K562 (cell line): ENCODE results near the gene ZNF280D. TPM values are rescaled to one million over a fixed set of nuclear protein-coding genes. Genes with fewer than 3 reads are reported as not detected.

Source experiments
- DDX20 ChIP-seq: fragments of 450-650 bp; IDR thresholded peaks from 2 replicates; pipeline ENCODE4 v1.6.1; 2016; ENCODE audit warnings: missing genetic modification characterization, low read depth, mild to moderate bottlenecking, missing compliant biosample characterization, moderate library complexity
- ESRRB ChIP-seq: fragments of 250-450 bp; sonication (Bioruptor Pico); IDR thresholded peaks from 2 replicates; pipeline ENCODE4 v1.5.0; 2020; ENCODE audit warnings: mild to moderate bottlenecking, moderate library complexity, borderline replicate concordance
- FOS ChIP-seq: IDR thresholded peaks from 3 replicates; pipeline ENCODE4 v1.6.1; 2011; ENCODE audit not compliant: insufficient read length; ENCODE audit errors: extremely low read depth
- FOSL1 ChIP-seq: fragments of 200-800 bp; sonication (Bioruptor generic); conservative IDR thresholded peaks from 2 replicates; pipeline ENCODE4 v1.6.1; 2016; ENCODE audit warnings: missing genetic modification characterization, missing compliant biosample characterization
- HNRNPLL ChIP-seq: fragments of 200-400 bp; formaldehyde crosslinking; IDR thresholded peaks from 2 replicates; pipeline ENCODE4 v1.6.1; 2017; ENCODE audit warnings: low read length, low read depth, mild to moderate bottlenecking; ENCODE audit not compliant: poor library complexity, severe bottlenecking
- HNRNPUL1 ChIP-seq: fragments of 200-400 bp; formaldehyde crosslinking; IDR thresholded peaks from 2 replicates; pipeline ENCODE4 v1.6.1; 2017; ENCODE audit warnings: low read length
- JUND ChIP-seq, 2 experiments: IDR thresholded peaks; 2 replicates in 1 of 2; 3 replicates in 1 of 2; pipeline ENCODE4 v1.6.1; 2011; ENCODE audit warnings: borderline replicate concordance in 2 of 2, low read depth in 2 of 2, low read length in 2 of 2, improper control_type of control experiment in 1 of 2, missing biosample characterization in 1 of 2, missing genetic modification characterization in 1 of 2, missing genetic modification reagents in 1 of 2
- LEF1 ChIP-seq: fragments of 450-650 bp; IDR thresholded peaks from 2 replicates; pipeline ENCODE4 v1.6.1; 2016; ENCODE audit warnings: mild to moderate bottlenecking
- NCOA4 ChIP-seq: fragments of 450-650 bp; IDR thresholded peaks from 2 replicates; pipeline ENCODE4 v1.6.1; 2018; ENCODE audit warnings: mild to moderate bottlenecking; ENCODE audit not compliant: partially characterized antibody
- NCOR1 ChIP-seq: fragments of 450-650 bp; IDR thresholded peaks from 2 replicates; pipeline ENCODE4 v1.6.1; 2016; ENCODE audit warnings: mild to moderate bottlenecking, moderate library complexity
- NFXL1 ChIP-seq: fragments of 450-650 bp; formaldehyde crosslinking; IDR thresholded peaks from 2 replicates; pipeline ENCODE4 v1.4.0; 2021; ENCODE audit warnings: mild to moderate bottlenecking
- NR2F6 ChIP-seq: fragments of 450-650 bp; formaldehyde crosslinking; IDR thresholded peaks from 2 replicates; pipeline ENCODE4 v1.4.0; 2020; ENCODE audit warnings: mild to moderate bottlenecking
- PHB ChIP-seq: fragments of 250-450 bp; sonication (Bioruptor Pico); IDR thresholded peaks from 2 replicates; pipeline ENCODE4 v1.5.0; 2021
- RBFOX2 ChIP-seq: fragments of 200-400 bp; formaldehyde crosslinking; IDR thresholded peaks from 2 replicates; pipeline ENCODE4 v1.6.1; 2017; ENCODE audit warnings: low read depth, mild to moderate bottlenecking, low read length, moderate library complexity
- SFPQ ChIP-seq: fragments of 200-400 bp; formaldehyde crosslinking; IDR thresholded peaks from 2 replicates; pipeline ENCODE4 v1.6.1; 2017; ENCODE audit warnings: mild to moderate bottlenecking, low read depth, low read length, moderate library complexity
- SIX5 ChIP-seq, 2 experiments: IDR thresholded peaks; 2 replicates each; pipeline ENCODE4 v1.6.1; 2011; ENCODE audit warnings: low read length in 2 of 2, borderline replicate concordance in 1 of 2, low read depth in 1 of 2, mild to moderate bottlenecking in 1 of 2, moderate library complexity in 1 of 2; ENCODE audit not compliant: insufficient read depth in 1 of 2
- SMAD3 ChIP-seq: fragments of 450-650 bp; formaldehyde crosslinking; conservative IDR thresholded peaks from 2 replicates; pipeline ENCODE4 v1.4.0; 2020; ENCODE audit warnings: mild to moderate bottlenecking
- SMARCC2 ChIP-seq: fragments of 450-650 bp; IDR thresholded peaks from 2 replicates; pipeline ENCODE4 v1.6.1; 2017; ENCODE audit warnings: antibody characterized with exemption, moderate library complexity, mild to moderate bottlenecking, low read depth
- SOX6 ChIP-seq: fragments of 450-650 bp; IDR thresholded peaks from 2 replicates; pipeline ENCODE4 v1.6.1; 2014; ENCODE audit warnings: mild to moderate bottlenecking
- USF2 ChIP-seq: sonication (generic); formaldehyde crosslinking; IDR thresholded peaks from 2 replicates; pipeline ENCODE4 v1.5.0; 2020; ENCODE audit warnings: missing genetic modification reagents
- ZBED1 ChIP-seq: IDR thresholded peaks from 2 replicates; pipeline ENCODE4 v1.6.1; 2014
- ZFP30 ChIP-seq: fragments of 250-450 bp; sonication (Bioruptor Pico); IDR thresholded peaks from 2 replicates; pipeline ENCODE4 v1.8.0; 2022; ENCODE audit warnings: moderate library complexity, mild to moderate bottlenecking, inconsistent platforms, borderline replicate concordance
- ZFP36 ChIP-seq: fragments of 150-350 bp; IDR thresholded peaks from 2 replicates; pipeline ENCODE4 v1.6.1; 2018; ENCODE audit warnings: low read length, low read depth; ENCODE audit not compliant: partially characterized antibody
- ZNF212 ChIP-seq: fragments of 450-650 bp; formaldehyde crosslinking; IDR thresholded peaks from 2 replicates; pipeline ENCODE4 v1.4.0; 2020; ENCODE audit warnings: mild to moderate bottlenecking
- ZNF217 ChIP-seq: sonication (generic); formaldehyde crosslinking; IDR thresholded peaks from 2 replicates; pipeline ENCODE4 v1.8.0; 2022; ENCODE audit warnings: mild to moderate bottlenecking, missing genetic modification reagents
- ZNF23 ChIP-seq: fragments of 250-450 bp; sonication (Bioruptor Pico); IDR thresholded peaks from 2 replicates; pipeline ENCODE4 v1.4.0; 2020; ENCODE audit warnings: mild to moderate bottlenecking
- ZNF584 ChIP-seq: fragments of 200-800 bp; sonication (Bioruptor generic); IDR thresholded peaks from 2 replicates; pipeline ENCODE4 v1.6.1; 2016; ENCODE audit warnings: low read depth, mild to moderate bottlenecking, missing genetic modification characterization, missing compliant biosample characterization
- polyA plus RNA-seq, 8 experiments: library from polyadenylated mRNA; depleted of rRNA in 4 of 8; stranded (reverse) in 5 of 8; unstranded in 3 of 8; fragments of >200 nt; fragmentation: Nextera tagmentation in 2 of 8; fragmentation: Illumina TruSeq in 1 of 8; extraction: Ambion mirVana in 2 of 8; extraction: Trizol in 1 of 8; gene quantifications; 2 replicates each; pipeline versions ENCODE4 v1.2.1 to v1.2.3, GENCODE V29; 2011 to 2014; ENCODE audit warnings: inconsistent platforms in 1 of 8, missing spikeins in 1 of 8
- total RNA-seq, 7 experiments: library from RNA; depleted of rRNA in 6 of 7; stranded (reverse); fragments of >200 nt in 6 of 7; fragmentation: Illumina TruSeq in 2 of 7; extraction: Trizol in 2 of 7; gene quantifications; 2 replicates each; pipeline versions ENCODE4 v1.2.1 to v1.2.3, GENCODE V29; 2011 to 2021; ENCODE audit warnings: low replicate concordance in 1 of 7
- TF ChIP-seq, protein P1 (sequence below): fragments of 450-650 bp; IDR thresholded peaks from 2 replicates; pipeline ENCODE4 v1.6.1; 2014; ENCODE audit warnings: low read depth, mild to moderate bottlenecking, moderate library complexity, borderline replicate concordance

The ZNF280D gene
- total and polyA plus RNA-seq, 9 of the 15 experiments (the other 6 are each of a cell fraction or from before 2014, with no cell fraction given) = 8.3 to 21.8 (median 18.4) TPM

DNA sequence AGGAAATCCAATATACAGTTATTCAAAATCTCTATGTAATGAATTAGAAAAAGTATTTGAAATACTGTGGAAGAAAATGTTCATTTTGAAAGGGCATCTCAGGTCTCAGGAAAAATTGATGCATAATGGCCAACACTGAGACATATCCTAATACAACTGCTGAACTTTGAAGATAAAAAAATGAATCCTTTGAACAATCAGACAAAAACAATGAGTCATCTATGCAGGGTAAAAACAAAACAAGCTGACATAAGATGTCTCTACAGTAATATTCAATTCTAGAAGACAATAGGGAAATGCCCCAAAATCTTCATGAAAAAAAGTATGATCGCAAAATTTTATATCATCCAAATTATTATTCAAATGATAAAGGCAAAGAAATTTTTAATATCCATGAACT, 34.0 kb upstream of the ZNF280D start (continued):
- no peak for TF ChIP-seq RBFOX2
- peak; percentile 82 for TF ChIP-seq JUND (IDR thresholded peaks at IDR 0.05; ENCODE audit: borderline replicate concordance, low read depth, low read length)
- peak; percentile 89 for TF ChIP-seq JUND (tag; IDR thresholded peaks at IDR 0.05; ENCODE audit: borderline replicate concordance, low read depth, low read length)
- no peak for TF ChIP-seq NR2F6 (CRISPR knock-in tag)
- TF ChIP-seq, protein P1, sequence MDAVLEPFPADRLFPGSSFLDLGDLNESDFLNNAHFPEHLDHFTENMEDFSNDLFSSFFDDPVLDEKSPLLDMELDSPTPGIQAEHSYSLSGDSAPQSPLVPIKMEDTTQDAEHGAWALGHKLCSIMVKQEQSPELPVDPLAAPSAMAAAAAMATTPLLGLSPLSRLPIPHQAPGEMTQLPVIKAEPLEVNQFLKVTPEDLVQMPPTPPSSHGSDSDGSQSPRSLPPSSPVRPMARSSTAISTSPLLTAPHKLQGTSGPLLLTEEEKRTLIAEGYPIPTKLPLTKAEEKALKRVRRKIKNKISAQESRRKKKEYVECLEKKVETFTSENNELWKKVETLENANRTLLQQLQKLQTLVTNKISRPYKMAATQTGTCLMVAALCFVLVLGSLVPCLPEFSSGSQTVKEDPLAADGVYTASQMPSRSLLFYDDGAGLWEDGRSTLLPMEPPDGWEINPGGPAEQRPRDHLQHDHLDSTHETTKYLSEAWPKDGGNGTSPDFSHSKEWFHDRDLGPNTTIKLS = no peak
- TF ChIP-seq USF2 (CRISPR knock-in tag) = no peak
- TF ChIP-seq NCOR1 = peak; percentile 58
- no peak for TF ChIP-seq ZNF23 (CRISPR knock-in tag)
- no peak for TF ChIP-seq HNRNPUL1
- no peak for TF ChIP-seq NFXL1 (CRISPR knock-in tag)
- no peak for TF ChIP-seq SIX5 (IDR thresholded peaks at IDR 0.05; ENCODE audit: borderline replicate concordance in 1 of 2, insufficient read depth in 1 of 2, low read depth in 1 of 2, low read length in 2 of 2)
- TF ChIP-seq HNRNPLL = no peak
- no peak for TF ChIP-seq SFPQ
- no peak for TF ChIP-seq ESRRB (CRISPR knock-in tag)
- TF ChIP-seq LEF1 = peak; percentile 49; the same call in 1 of the 2 replicates
- TF ChIP-seq DDX20 = no peak
- no peak for TF ChIP-seq ZFP30 (CRISPR knock-in tag)
- TF ChIP-seq SMARCC2 = 0 out of 2 replicates have a peak, but pooled peaks have one; percentile 50
- TF ChIP-seq NCOA4 = no peak
- no peak for TF ChIP-seq ZFP36
- peak; percentile 82 for TF ChIP-seq SOX6
- no peak for TF ChIP-seq ZNF584 (CRISPR knock-in tag)
- no peak for TF ChIP-seq ZBED1
- no peak for TF ChIP-seq ZNF212 (CRISPR knock-in tag)
- TF ChIP-seq ZNF217 = no peak
- peak; percentile 7 for TF ChIP-seq FOS
- no peak for TF ChIP-seq PHB
- TF ChIP-seq SMAD3 (CRISPR knock-in tag) = no peak
- TF ChIP-seq FOSL1 = peak; percentile 95
